GM23248 (cell line): ENCODE results near the gene CDH6. TPM values are rescaled to one million over a fixed set of nuclear protein-coding genes. Genes with fewer than 3 reads are reported as not detected.

Experiments
- DNase-seq: peaks from one replicate; pipeline ENCODE4 v3.0.0-alpha.2; 2015
- H2AFZ ChIP-seq: fragments of 200-600 bp; sonication (generic); 2 replicates; pipeline ENCODE4 v1.6.1; 2016; ENCODE audit warnings: antibody characterized with exemption
- H3F3A ChIP-seq: fragments of 200-600 bp; sonication (generic); 2 replicates; pipeline ENCODE4 v1.6.1; 2016; ENCODE audit warnings: mild to moderate bottlenecking, antibody characterized with exemption, mixed run types; ENCODE audit not compliant: insufficient read depth
- H3K27ac ChIP-seq: fragments of 200-600 bp; sonication (generic); 2 replicates; pipeline ENCODE4 v1.5.1; 2016; ENCODE audit warnings: mild to moderate bottlenecking
- H3K27me3 ChIP-seq: fragments of 200-600 bp; sonication (generic); replicated peaks from 2 replicates; pipeline ENCODE4 v1.6.1; 2016; ENCODE audit warnings: mild to moderate bottlenecking; ENCODE audit not compliant: insufficient read depth
- H3K36me3 ChIP-seq: fragments of 200-600 bp; sonication (generic); 2 replicates; pipeline ENCODE4 v1.6.1; 2016; ENCODE audit warnings: low read depth, mild to moderate bottlenecking
- H3K4me1 ChIP-seq: fragments of 200-600 bp; sonication (generic); 2 replicates; pipeline ENCODE4 v1.6.1; 2016; ENCODE audit warnings: mild to moderate bottlenecking; ENCODE audit not compliant: insufficient read depth
- H3K4me2 ChIP-seq: fragments of 200-600 bp; sonication (generic); one replicate; pipeline ENCODE4 v1.6.1; 2016; ENCODE audit warnings: mild to moderate bottlenecking; ENCODE audit not compliant: unreplicated experiment
- H3K4me3 ChIP-seq: fragments of 200-600 bp; sonication (generic); 2 replicates; pipeline ENCODE4 v1.5.1; 2016; ENCODE audit warnings: mild to moderate bottlenecking
- H3K79me2 ChIP-seq: fragments of 200-600 bp; sonication (generic); 2 replicates; pipeline ENCODE4 v1.6.1; 2016; ENCODE audit warnings: mild to moderate bottlenecking; ENCODE audit not compliant: insufficient read depth
- H3K9ac ChIP-seq: fragments of 200-600 bp; sonication (generic); 2 replicates; pipeline ENCODE4 v1.6.1; 2016; ENCODE audit warnings: mild to moderate bottlenecking
- H3K9me2 ChIP-seq: fragments of 200-600 bp; sonication (generic); 2 replicates; pipeline ENCODE4 v1.6.1; 2016; ENCODE audit warnings: mixed run types, mild to moderate bottlenecking, moderate library complexity; ENCODE audit not compliant: insufficient read depth
- H3K9me3 ChIP-seq: fragments of 200-600 bp; sonication (generic); one replicate; pipeline ENCODE4 v1.6.1; 2017; ENCODE audit warnings: low read depth
- H4K20me1 ChIP-seq: fragments of 200-600 bp; sonication (generic); 2 replicates; pipeline ENCODE4 v1.6.0; 2016; ENCODE audit not compliant: insufficient read depth
- EZH2 ChIP-seq: fragments of 200-600 bp; sonication (generic); IDR thresholded peaks from 2 replicates; pipeline ENCODE4 v1.6.1; 2018; ENCODE audit warnings: antibody characterized with exemption, mild to moderate bottlenecking; ENCODE audit not compliant: insufficient read depth, poor library complexity, severe bottlenecking
- EZH2phosphoT487 ChIP-seq: fragments of 200-600 bp; sonication (generic); IDR thresholded peaks from 2 replicates; pipeline ENCODE4 v1.6.1; 2018; ENCODE audit warnings: antibody characterized with exemption, moderate library complexity, mild to moderate bottlenecking, low read depth; ENCODE audit not compliant: insufficient read depth
- WGBS, 2 experiments: methylation state at CpG; one replicate each; pipeline ENCODE4 v1.1.6; 2015 to 2017; ENCODE audit warnings: low lambda C conversion rate in 2 of 2, low coverage in 1 of 2; ENCODE audit errors: missing lambda C conversion rate in 2 of 2; 5-methylcytosine and 5-hydroxymethylcytosine counted together
- in situ Hi-C: fragments of 300-500 bp; cut with MboI; formaldehyde crosslinking; loops from 2 replicates; pipeline ENCODE4 v1.15.0; 2020
- polyA plus RNA-seq: library from polyadenylated mRNA; unstranded; fragments of >200 nt; fragmentation: Nextera tagmentation; extraction: Ambion mirVana; gene quantifications from 2 replicates; pipeline ENCODE4 v1.2.1, GENCODE V29; 2016
- total RNA-seq: library from RNA; depleted of rRNA; stranded (reverse); fragments of >200 nt; shearing (Covaris generic); gene quantifications from 2 replicates; pipeline ENCODE4 v1.2.3, GENCODE V29; 2014; rRNA removed

Gene CDH6
- total RNA-seq (3.3 and 7.2 TPM in 2 replicates), polyA plus RNA-seq (4.1 and 4.2 TPM in 2 replicates)

DNA sequence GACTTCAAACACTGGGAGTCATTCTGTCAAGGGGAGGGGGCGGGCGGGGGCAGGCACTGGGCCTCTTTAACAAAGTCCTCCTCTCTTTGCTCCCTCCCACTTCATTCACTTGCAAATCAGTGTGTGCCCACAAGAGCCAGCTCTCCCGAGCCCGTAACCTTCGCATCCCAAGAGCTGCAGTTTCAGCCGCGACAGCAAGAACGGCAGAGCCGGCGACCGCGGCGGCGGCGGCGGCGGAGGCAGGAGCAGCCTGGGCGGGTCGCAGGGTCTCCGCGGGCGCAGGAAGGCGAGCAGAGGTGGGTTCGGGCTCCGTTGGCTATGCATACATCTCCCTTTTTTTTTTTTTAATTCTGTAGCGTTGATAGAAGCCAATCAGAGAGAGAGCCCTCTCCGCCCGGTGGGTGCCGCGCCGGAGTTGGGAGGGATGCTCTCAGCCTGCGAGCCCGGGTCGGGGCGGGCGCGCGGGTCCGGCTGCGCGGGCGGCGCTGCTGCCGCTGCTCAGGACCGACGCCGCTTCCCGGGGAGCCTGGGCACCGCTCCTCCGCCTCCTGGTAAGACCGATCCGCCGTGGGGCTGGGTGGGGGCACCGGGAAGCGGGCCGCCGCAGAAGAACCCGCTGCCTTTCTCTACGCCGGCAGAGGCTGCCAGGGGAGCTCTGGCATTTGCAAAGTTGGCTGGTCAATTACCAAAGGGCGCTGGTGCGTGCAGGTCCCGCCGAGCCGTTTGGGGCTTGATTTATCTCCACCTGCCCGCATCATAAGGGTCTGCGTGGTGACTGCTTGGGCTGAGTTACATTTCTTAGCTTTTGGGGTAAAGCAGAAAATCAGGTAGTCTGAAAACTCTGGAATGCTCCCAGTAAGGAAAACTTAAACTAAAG is at the start of gene CDH6:
Gene CDH6, plus strand, starts transcription at position 96 of the 877 bp plus-strand sequence. CDS start 73,788 bp downstream, outside the sequence.
- H3K4me1 ChIP-seq = peaks cover 18% of the 10 kb centered on the region
- H3K27me3 ChIP-seq = peaks cover 27% of the 10 kb centered on the region
- H3K27ac ChIP-seq = no peak within 1 kb of the TSS
- H4K20me1 ChIP-seq = no peaks in the 10 kb centered on the region
- WGBS, 2 experiments = 1 to 3% methylated on average over 31 to 64 of the region's 67 CpGs
- H3K4me2 ChIP-seq = peak within 1 kb of the TSS; percentile 72
- no peaks in the 10 kb centered on the region for H3F3A ChIP-seq
- in situ Hi-C loops = no loop called here
- no peaks in the 10 kb centered on the region for H3K79me2 ChIP-seq
- peak within 1 kb of the TSS; percentile 70 for H3K4me3 ChIP-seq
- H3K9me3 ChIP-seq = no peaks in the 10 kb centered on the region
- peak; percentile 62 for DNase-seq
- H2AFZ ChIP-seq = peak within 1 kb of the TSS; percentile 84
- peak; percentile 3 for TF ChIP-seq EZH2
- TF ChIP-seq EZH2phosphoT487 = no peak
- no peaks in the 10 kb centered on the region for H3K9me2 ChIP-seq
- no peaks in the 10 kb centered on the region for H3K36me3 ChIP-seq
- H3K9ac ChIP-seq = 0 out of 2 replicates have a peak within 1 kb of the TSS, but pooled peaks have one; percentile 3

DNA sequence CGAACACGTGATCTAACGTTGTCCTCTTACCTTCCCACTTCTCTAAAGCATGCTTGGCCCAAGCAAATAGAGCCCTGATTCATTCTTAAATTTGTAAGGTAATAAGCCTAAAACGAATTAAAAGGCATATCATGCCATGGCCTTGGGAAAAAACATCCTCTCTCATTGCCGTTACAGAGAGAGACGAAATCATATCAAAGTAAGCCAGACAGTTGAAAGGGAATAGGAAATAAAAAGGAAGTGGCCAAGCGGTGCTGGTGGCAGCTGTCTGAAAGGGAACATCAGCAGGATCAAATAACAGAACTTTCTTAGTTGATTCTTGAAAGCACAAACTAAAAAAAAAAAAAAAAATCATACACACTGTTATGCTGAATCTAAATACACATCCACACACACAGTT is 49.1 kb upstream of the CDH6 start:
- 71 to 80% methylated on average over 7 of the region's 7 CpGs for WGBS, 2 experiments
- no peak overlapping the region for H3K9ac ChIP-seq
- H3K79me2 ChIP-seq = no peaks in the 10 kb centered on the region
- no peak overlapping the region for H3K27ac ChIP-seq
- H3K4me2 ChIP-seq = no peak overlapping the region
- H3K9me2 ChIP-seq = no peaks in the 10 kb centered on the region
- in situ Hi-C loops = no loop called here
- H3K36me3 ChIP-seq = no peaks in the 10 kb centered on the region
- no peaks in the 10 kb centered on the region for H4K20me1 ChIP-seq
- H3K4me3 ChIP-seq = no peak overlapping the region
- TF ChIP-seq EZH2phosphoT487 = no peak
- TF ChIP-seq EZH2 = no peak
- H2AFZ ChIP-seq = no peak overlapping the region
- DNase-seq = no peak
- H3F3A ChIP-seq = no peaks in the 10 kb centered on the region
- no peaks in the 10 kb centered on the region for H3K9me3 ChIP-seq
- 0 out of 2 replicates have a peak, but pooled peaks cover 3% of the 10 kb centered on the region for H3K4me1 ChIP-seq
- no peaks in the 10 kb centered on the region for H3K27me3 ChIP-seq

DNA sequence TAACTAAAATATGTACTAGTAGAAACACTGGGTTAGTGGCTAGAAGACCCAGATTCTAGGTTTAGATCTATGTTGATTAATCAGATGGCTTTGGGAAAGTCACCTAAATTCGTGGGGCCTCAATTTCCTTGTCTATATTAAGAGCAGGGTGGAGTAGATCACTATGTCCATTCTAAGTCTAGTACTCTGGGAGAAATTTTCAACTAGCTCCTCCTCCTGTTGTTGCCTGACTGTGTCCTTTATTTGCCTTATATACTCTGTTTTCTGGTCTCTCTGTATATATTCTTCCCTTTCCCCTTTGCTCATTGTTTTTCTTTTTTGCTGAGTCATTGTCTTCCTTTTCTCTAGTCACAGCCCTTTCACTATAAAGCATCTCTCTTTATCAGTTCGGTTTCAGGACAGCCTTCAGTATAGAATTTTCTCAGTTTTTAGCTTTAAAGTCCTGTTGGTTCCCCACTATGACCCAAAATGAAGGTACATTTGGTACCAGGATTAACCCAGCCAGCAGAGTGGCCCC is 44.5 kb upstream of the CDH6 start:
- Histone ChIP-seq H3K36me3 (no peaks in the 10 kb centered on the region), H3K9ac (no peak overlapping the region), H2AFZ (peak overlapping the region; percentile 44), H3K9me3 (no peaks in the 10 kb centered on the region), H3K4me1 (0 out of 2 replicates have a peak, but pooled peaks cover 3% of the 10 kb centered on the region), H4K20me1 (no peaks in the 10 kb centered on the region), H3K27me3 (no peaks in the 10 kb centered on the region), H3K4me2 (no peak overlapping the region), H3K79me2 (no peaks in the 10 kb centered on the region), H3K9me2 (no peaks in the 10 kb centered on the region), H3K27ac (no peak overlapping the region), H3K4me3 (no peak overlapping the region), H3F3A (no peaks in the 10 kb centered on the region)
- DNase-seq = peak; percentile 10
- 58 to 65% methylated on average over 2 of the region's 2 CpGs for WGBS, 2 experiments
- TF ChIP-seq EZH2phosphoT487 (no peak), EZH2 (no peak)
- in situ Hi-C loops = no loop called here

DNA sequence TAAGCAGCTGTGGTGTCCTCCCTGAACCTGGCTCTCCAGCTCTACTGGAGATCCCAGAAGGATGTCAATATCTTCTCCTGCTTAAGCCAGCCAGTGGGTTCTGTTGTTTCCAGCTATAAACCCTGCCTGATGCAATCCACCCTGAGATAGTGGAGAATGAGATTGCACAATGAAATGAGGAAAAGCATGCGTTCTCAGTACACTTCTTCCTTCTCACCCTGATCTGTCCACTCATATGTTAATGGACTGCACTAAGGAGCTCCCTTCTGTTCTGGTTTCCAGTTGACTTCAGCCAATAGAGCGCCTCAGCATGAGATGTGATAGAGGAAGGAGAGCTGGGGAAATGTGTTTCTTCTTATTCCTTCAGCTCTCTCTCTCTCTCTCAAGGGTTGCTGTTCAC is 40.0 kb upstream of the CDH6 start:
- Histone ChIP-seq H3K4me2 (no peak overlapping the region), H3K4me3 (no peak overlapping the region), H3K27me3 (no peaks in the 10 kb centered on the region), H3K4me1 (0 out of 2 replicates have a peak, but pooled peaks cover 3% of the 10 kb centered on the region), H3K79me2 (no peaks in the 10 kb centered on the region), H4K20me1 (no peaks in the 10 kb centered on the region), H3K9ac (no peak overlapping the region), H3K27ac (no peak overlapping the region), H3K9me2 (no peaks in the 10 kb centered on the region), H3F3A (no peaks in the 10 kb centered on the region), H3K36me3 (no peaks in the 10 kb centered on the region), H3K9me3 (no peaks in the 10 kb centered on the region), H2AFZ (no peak overlapping the region)
- in situ Hi-C loops = no loop called here
- DNase-seq = peak; percentile 20
- TF ChIP-seq EZH2 (no peak), EZH2phosphoT487 (no peak)
- WGBS, 2 experiments = 79 to 97% methylated on average over 2 of the region's 2 CpGs
